Heart left ventricle (tissue), 16 donors: Measurements from ENCODE around the gene FUBP3. TPM values are rescaled to one million over a fixed set of nuclear protein-coding genes. Genes with fewer than 3 reads are reported as not detected.

Experiments
- ATAC-seq, 4 donors: fragments of 200-7000 bp; cut with Tn5 transposase; one replicate each; pipeline ENCODE4 v1.9.1; 2020 to 2022; ENCODE audit warnings: moderate library complexity in 4 of 4, mild to moderate bottlenecking in 3 of 4, moderate number of reproducible peaks in 1 of 4
- DNase-seq, 5 donors: peaks; one replicate each; pipeline ENCODE4 v3.0.0-alpha.2; 2020
- H3K27ac ChIP-seq, 12 donors: fragments of 200-600 bp; sonication (generic) in 4 of 12; one replicate each; pipeline versions ENCODE4 v1.5.0 to v1.8.0; 2016 to 2022; ENCODE audit warnings: mild to moderate bottlenecking in 2 of 12
- H3K27me3 ChIP-seq, 9 donors: fragments of 200-600 bp; sonication (generic) in 2 of 9; one replicate each; pipeline versions ENCODE4 v1.5.1 to v1.8.0; 2016 to 2022; ENCODE audit warnings: mild to moderate bottlenecking in 3 of 9
- H3K36me3 ChIP-seq, 9 donors: fragments of 200-600 bp; sonication (generic) in 2 of 9; one replicate each; pipeline versions ENCODE4 v1.5.0 to v1.8.0; 2018 to 2022; ENCODE audit warnings: mild to moderate bottlenecking in 2 of 9
- H3K4me1 ChIP-seq, 12 donors: fragments of 200-600 bp; sonication (generic) in 4 of 12; one replicate each; pipeline versions ENCODE4 v1.5.0 to v1.8.0; 2016 to 2022; ENCODE audit warnings: mild to moderate bottlenecking in 3 of 12
- H3K4me3 ChIP-seq, 12 donors: fragments of 200-600 bp; sonication (generic) in 4 of 12; one replicate each; pipeline versions ENCODE4 v1.5.0 to v1.8.0; 2017 to 2022; ENCODE audit warnings: mild to moderate bottlenecking in 9 of 12, moderate library complexity in 4 of 12
- H3K9me3 ChIP-seq, 12 donors: fragments of 200-600 bp; sonication (generic) in 4 of 12; one replicate each; pipeline versions ENCODE4 v1.5.0 to v1.8.0; 2016 to 2022; ENCODE audit warnings: mild to moderate bottlenecking in 1 of 12
- CTCF ChIP-seq, 12 donors: fragments of 200-600 bp; sonication (generic) in 4 of 12; IDR thresholded peaks; one replicate each; pipeline versions ENCODE4 v1.5.0 to v1.8.0; 2018 to 2022; ENCODE audit warnings: antibody characterized with exemption in 12 of 12, mild to moderate bottlenecking in 5 of 12
- POLR2A ChIP-seq, 2 donors: fragments of 450-650 bp; IDR thresholded peaks; one replicate each; pipeline ENCODE4 v1.6.1; 2017; ENCODE audit warnings: antibody characterized with exemption in 2 of 2, mild to moderate bottlenecking in 2 of 2, moderate library complexity in 2 of 2
- WGBS, 4 donors: extraction: QIAGEN DNeasy Blood & Tissue Kit in 2 of 4; methylation state at CpG; one replicate each; pipeline versions ENCODE4 v1.1.5 to v1.1.7; 2013 to 2018; 5-methylcytosine and 5-hydroxymethylcytosine counted together
- intact Hi-C, 10 donors: fragments of 100-400 bp; cut with DNase I; formaldehyde crosslinking; loops; one replicate each; pipeline versions ENCODE4 v1.11.1 to v1.14.2; 2022
- polyA plus RNA-seq, 2 donors: library from polyadenylated mRNA; stranded (reverse); fragments of 200-250 nt; gene quantifications; one replicate each; pipeline ENCODE4 v1.2.3, GENCODE V29; 2013
- total RNA-seq, 9 donors: library from RNA; depleted of rRNA in 2 of 9; stranded (reverse); fragments of >200 nt in 2 of 9; fragmentation: NEBNext Ultra II Directional in 3 of 9; extraction: Animal tissue kit (Norgen Biotek cat#: 25700) in 3 of 9; gene quantifications; one replicate each; pipeline versions ENCODE4 v1.1.0 to v1.2.4, GENCODE V29; 2016 to 2023
- donor health status: ischemic (EF 13 %, LVEDD 7.1; RV severe dilation, severe dysfunction).
- donor health status: healthy with polysubstance abuse.
- donor health status: DM: no; HTN: yes; CAD: no.
- donor health status: DM: no; HTN: no; CAD: no.
- donor health status: ischemic (EF 25% LVEDD 6.9; RV normal size, moderate dysfunction).
- donor health status: ischemic (EF 25% LVEDD 5.7; RV mildly dilated, moderate dysfunction).
- donor health status: healthy.
- donor health status: DM: yes; HTN: yes; CAD: no.
- donor health status: ischemic (EF 35%, LVEDD 5.7; RV mildly dilated, moderate dysfunction).
- donor health status: nonischemic (EF 11% LVEDD 7.7; RV severe dilation, severe dysfunction).
- donor health status: DM: yes; HTN: yes; CAD: no.
- donor health status: PGD.
- donor health status: ischemic (EF 29% LVEDD 5.4; RV normal size, mild dysfunction).
- donor health status: nonischemic (EF 23%, LVEDD 6.1; RV moderate dilation, normal function).

FUBP3 gene
- total and polyA plus RNA-seq, 11 donors, result 14.4 to 39.5 (median 24.8) TPM

GRCh38 chr9:130632841-130633240 lies 53.5 kb downstream of the FUBP3 start:
- Histone ChIP-seq H3K36me3 (peaks cover 2 to 100% (median 88%) of the 10 kb centered on the region in 9 donors), H3K27me3 (no peaks in the 10 kb centered on the region), H3K9me3 (no peaks in the 10 kb centered on the region), H3K4me3 (no peak overlapping the region), H3K4me1 (peaks cover 0 to 38% (median 14%) of the 10 kb centered on the region in 12 donors), H3K27ac (no peak overlapping the region)
- no peak for DNase-seq
- no peak for ATAC-seq
- 94 to 98% (median 95%) methylated on average over 7 of the region's 7 CpGs for WGBS, 4 donors
- intact Hi-C loops, result no loop called here
- TF ChIP-seq CTCF (IDR thresholded peaks at IDR 0.05) (no peak), POLR2A (IDR thresholded peaks at IDR 0.05) (no peak)

DNA sequence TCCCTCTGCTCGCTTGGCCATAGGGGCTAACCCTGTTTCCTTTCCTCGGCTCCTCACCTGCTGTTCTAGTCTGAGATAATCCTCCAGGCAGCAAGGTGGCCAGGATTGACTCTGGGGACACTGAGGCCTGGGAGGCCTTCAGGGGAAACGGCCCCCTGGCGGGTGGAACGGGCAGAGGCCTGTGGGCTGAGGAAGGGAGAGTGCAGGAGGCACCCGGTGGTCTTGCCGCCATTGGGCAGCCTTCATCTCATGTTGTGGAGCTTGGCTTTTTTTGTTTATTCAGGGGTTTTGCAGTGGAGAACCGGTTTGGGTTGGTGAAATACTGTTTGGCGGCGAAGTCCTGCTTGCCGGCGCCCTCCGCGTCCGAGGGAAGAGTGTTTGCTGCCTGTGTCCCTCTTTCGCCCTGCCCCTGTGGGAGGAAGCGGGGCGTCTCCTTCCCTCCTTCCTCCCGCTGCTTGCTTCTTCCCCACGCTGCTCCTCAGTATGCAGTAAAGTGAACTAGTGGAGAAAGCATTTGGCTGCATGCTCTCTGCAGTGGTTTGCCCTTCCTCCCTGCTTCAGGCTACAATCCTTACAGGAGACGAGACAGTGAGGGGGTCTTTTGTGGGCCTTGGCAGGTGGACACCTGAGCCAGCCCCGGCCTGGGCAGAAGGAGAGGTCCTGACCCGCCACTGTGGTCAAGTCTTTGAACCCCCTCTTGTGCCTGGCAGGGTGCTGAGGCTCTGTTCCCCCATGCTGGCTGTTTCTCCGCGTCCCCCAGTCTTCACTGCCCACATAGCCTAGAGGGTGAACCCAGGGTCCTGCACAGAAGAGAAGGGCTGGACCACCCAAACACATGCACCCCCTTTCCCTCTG lies 54.2 kb downstream of the FUBP3 start:
- Histone ChIP-seq H3K9me3 (no peaks in the 10 kb centered on the region), H3K27me3 (no peaks in the 10 kb centered on the region), H3K4me3 (no peak overlapping the region), H3K27ac (no peak overlapping the region), H3K36me3 (peaks cover 2 to 100% (median 88%) of the 10 kb centered on the region in 9 donors), H3K4me1 (peaks cover 0 to 31% (median 14%) of the 10 kb centered on the region in 12 donors)
- DNase-seq (no peak), ATAC-seq (no peak)
- no peak for TF ChIP-seq CTCF (IDR thresholded peaks at IDR 0.05)
- TF ChIP-seq POLR2A (IDR thresholded peaks at IDR 0.05), result no peak
- intact Hi-C loops, result no loop called here
- 89 to 95% (median 94%) methylated on average over 25 of the region's 25 CpGs for WGBS, 4 donors

GRCh38 chr9:130634191-130634768 lies 54.9 kb downstream of the FUBP3 start:
- intact Hi-C loops, result no loop called here
- no peaks in the 10 kb centered on the region for H3K9me3 ChIP-seq
- H3K4me3 ChIP-seq, result no peak overlapping the region
- DNase-seq (no peak), ATAC-seq (no peak)
- H3K36me3 ChIP-seq, result peaks cover 2 to 96% (median 91%) of the 10 kb centered on the region in 9 donors
- H3K4me1 ChIP-seq, result peaks cover 0 to 24% (median 9%) of the 10 kb centered on the region in 12 donors
- WGBS, 4 donors, result 90 to 95% (median 95%) methylated on average over 12 to 14 of the region's 14 CpGs
- TF ChIP-seq CTCF (IDR thresholded peaks at IDR 0.05) (no peak), POLR2A (IDR thresholded peaks at IDR 0.05) (no peak)
- H3K27ac ChIP-seq, result no peak overlapping the region
- no peaks in the 10 kb centered on the region for H3K27me3 ChIP-seq

DNA sequence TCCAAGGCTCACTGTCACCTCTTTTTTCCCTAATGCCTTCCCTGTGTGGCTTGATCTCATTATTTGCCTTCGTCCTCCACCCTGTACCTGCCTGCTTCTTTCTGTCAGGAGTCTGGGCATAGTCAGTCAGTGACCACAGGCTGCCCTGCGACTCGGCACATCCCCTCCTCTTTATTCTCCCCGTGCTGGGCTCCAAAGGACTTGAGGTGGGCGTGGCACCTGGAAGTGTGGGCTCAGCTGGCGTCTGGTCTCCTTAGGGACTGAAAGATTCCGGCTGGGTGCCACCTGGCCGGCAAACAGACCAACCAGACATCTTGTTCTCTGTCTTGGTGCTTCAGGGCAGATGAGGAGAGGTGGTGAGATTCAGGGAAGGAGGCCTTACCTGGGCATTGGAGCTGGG lies 55.4 kb downstream of the FUBP3 start:
- Histone ChIP-seq H3K27ac (no peak overlapping the region), H3K36me3 (peaks cover 2 to 91% (median 87%) of the 10 kb centered on the region in 9 donors), H3K4me1 (peaks cover 0 to 19% (median 7%) of the 10 kb centered on the region in 12 donors), H3K4me3 (no peak overlapping the region), H3K9me3 (no peaks in the 10 kb centered on the region), H3K27me3 (no peaks in the 10 kb centered on the region)
- TF ChIP-seq POLR2A (IDR thresholded peaks at IDR 0.05), result no peak
- TF ChIP-seq CTCF (IDR thresholded peaks at IDR 0.05), result no peak
- intact Hi-C loops, result no loop called here
- DNase-seq (no peak), ATAC-seq (no peak)
- 85 to 92% (median 87%) methylated on average over 8 of the region's 8 CpGs for WGBS, 4 donors
